Inflammatory macrophage treated with lipopolysaccharide for 4 hours (primary cell): ENCODE measurements around the gene CERS6.

Experiments used
- DNase-seq: peaks from one replicate; pipeline ENCODE4 v3.0.0-alpha.2; 2020

CERS6 gene

DNA sequence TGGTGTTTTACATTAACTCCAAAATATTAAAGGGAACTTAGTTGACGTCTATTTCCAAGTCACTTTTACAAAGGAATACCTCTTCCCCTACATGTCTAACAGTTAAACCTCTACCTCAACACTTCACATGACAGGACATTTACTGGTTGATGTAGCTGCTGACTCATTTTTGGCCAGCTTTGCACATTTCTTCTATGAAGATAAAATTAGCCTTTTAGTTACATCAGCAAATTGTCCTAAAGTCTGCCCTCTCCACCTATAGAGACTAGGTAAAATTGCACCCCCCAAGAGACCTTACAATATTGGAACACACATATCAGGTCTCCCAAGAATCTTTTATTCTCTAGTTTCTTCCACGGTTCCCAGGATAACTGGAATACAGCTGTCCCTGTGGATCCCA, 10.1 kb upstream of the CERS6 start:
- no peak for DNase-seq

DNA sequence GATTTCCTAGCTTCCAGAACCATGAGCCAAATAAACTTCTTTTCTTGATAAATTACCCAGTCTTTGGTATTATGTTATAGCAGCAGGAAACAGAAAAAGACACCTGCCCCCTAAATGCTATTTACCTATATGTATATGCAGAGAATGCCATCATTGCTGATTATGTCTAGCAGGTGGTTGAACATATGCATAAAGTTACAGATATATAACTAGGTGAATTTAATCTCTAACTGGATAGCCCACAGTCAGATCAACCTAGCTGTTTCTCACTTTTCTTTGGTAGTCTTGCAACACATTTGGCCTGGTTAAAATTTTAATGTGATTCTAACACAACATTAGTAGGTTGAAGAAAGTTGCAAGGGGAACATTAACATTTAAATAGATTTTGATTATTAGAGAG, 7.1 kb upstream of the CERS6 start:
- DNase-seq = no peak

DNA sequence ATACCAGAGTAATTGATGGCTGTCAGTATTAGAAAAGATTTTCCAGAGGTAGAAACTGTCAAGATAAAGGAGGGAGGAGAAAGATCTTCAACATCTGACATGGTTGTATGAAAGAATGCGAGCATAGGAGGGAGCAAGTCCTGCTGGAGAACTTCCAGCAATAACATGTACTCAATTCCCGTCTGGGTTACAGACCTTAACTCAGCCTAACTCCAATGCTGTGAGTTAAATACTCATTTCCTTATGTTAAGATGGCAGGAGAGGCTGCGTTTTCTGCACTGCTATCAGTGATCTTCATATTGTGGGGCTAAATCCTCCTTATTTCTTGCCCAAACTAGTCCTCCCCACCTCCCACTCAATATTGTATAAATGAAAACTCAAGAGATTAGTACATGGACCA, 6.7 kb upstream of the CERS6 start:
- DNase-seq = no peak

DNA sequence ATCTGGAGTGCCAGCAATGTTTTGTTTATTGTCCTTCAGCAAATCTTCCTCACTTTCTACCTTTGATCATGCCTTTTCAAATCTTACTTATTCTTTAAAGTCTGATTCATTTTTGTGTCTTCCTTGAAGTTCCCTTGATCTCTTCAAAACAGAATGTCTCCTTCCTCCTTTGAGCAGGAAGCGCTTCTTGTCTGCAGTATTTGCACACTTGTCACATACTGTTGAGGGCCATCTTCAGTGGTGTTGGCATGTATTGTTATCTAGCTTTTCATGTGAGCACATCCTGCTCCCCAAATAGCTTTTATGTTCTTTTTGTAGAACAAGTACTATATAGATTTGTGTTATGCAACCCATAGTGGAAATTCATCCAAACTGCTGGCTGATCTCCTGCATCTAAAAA, 5.9 kb upstream of the CERS6 start:
- DNase-seq = no peak

DNA sequence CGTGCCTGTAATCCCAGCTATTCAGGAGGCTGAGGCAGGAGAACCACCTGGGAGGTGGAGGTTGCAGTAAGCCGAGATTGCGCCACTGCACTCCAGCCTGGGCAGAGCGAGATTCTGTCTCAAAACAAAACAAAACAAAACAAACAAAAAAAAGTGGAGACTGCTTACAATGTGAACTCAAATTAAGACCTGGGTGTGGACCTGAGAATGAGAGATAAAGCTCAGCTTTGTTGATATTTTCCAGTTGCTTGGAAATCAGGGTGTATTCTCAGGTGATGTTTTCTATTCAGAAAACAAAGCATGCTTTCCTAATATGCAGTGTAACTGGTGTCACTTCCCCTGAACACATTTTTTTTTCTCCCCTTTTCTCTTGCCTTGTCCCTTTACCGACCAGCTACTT, 5.3 kb upstream of the CERS6 start:
- DNase-seq = no peak

DNA sequence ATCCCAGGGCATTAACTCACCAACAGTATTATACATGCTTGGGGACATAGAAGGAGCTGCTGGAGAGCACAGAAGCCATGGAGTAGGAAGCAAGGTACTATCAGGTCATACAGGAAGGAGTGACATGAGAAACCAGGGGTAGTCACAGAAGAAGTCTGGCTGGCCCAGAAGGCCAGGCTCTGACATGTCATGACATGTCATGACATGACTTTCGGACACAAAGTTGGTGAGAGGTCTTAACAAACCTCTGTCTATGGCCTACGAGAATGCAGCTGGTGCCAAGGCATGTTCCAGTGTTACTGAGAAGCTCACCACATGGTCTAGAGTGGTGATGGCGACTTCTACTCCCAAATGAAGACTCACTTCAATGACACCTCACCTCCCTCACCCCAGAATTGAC, 3.3 kb upstream of the CERS6 start:
- DNase-seq = no peak

DNA sequence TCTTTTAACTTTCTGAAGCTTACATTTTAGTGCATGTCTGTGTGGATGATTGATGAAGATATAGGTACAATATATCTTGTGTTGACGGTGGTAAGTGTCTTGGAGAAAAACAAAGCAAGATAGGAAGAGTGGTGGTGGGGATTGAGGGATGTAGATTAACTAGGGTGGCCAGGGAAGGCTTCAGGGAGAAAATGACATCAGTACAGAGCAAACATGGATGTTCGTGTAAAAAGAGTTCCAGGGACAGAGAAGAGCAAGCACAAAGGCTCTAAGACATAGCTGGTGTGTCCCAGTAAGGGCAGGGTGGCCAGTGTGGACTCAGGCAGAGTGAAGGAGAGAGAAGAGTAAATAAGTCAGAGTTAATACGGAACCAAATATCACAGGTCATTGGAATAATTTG, 2.7 kb upstream of the CERS6 start:
- DNase-seq = no peak

DNA sequence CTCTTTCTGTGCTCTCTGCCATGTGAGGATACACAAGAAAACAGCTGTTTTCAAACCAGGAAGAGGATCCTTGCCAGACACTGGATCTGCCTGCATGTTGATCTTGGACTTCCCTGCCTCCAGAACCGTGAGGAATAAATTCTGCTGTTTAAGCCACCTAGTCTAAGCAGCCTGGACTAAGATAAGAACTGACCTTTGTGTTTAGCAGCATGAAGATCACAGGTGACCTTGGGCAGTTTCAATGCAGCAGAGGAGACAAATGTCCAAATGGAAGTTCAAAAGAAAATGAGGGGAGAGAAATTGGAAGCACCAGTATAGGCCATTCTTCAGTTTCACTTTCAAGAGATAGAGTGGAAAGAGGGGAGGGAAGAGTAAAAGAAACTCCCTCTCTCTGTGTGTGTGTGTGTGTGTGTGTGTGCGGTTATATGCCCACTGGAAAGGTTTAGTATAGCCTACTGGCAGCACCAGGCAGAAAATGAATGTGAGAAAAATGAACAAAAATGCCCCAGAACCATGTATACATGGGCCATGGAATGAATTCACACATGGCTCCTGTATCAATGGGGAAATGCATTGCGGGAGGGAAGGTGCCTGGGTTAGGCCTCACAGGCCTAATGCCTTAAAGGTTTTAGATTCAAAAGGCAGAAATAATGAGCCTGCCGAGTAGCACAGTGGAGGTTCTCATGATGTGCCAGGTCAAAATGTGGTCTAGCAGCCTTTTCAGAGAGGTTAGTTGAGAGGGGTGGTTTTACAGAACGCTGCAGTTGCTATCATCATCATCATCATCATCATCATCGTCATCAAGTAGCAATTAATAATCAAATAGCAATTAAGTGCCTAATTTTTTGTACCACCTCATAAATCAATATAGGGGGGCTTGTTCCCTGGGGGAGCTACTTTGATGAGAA, 1.1 kb upstream of the CERS6 start:
- DNase-seq = no peak

DNA sequence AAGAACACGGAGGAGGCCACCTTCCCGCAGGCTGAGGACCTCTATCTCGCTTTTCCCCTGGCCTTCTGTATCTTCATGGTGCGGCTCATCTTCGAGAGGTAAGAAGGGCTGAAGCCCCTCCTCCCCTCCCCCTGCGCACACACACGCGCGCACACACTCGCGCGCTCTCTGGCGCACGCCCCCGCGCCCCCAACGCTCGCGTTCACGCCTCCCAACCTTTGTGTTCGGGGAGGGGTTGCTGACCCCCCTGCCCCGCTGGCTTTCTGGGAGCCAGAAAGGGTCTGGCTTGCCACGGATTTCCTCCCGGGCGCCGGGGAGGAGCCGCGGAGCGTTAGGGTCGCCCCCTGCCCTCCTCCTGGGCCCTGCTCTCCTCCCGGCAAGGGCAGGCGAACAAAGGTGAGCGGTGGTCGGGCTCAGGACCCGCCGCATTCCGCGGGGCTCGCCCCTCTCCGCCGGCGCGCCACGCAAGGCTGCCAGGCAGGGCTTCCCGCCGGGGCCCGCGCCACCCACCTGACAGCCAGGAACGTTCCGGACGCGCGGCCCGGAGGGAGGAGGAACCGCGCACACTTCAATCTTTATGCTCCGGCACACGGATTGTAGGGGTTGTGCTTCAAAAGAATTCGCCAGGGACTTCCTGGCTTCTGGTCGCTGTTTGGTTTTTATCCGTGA, 583 bp downstream of the CERS6 start:
- DNase-seq = peak; percentile 26

DNA sequence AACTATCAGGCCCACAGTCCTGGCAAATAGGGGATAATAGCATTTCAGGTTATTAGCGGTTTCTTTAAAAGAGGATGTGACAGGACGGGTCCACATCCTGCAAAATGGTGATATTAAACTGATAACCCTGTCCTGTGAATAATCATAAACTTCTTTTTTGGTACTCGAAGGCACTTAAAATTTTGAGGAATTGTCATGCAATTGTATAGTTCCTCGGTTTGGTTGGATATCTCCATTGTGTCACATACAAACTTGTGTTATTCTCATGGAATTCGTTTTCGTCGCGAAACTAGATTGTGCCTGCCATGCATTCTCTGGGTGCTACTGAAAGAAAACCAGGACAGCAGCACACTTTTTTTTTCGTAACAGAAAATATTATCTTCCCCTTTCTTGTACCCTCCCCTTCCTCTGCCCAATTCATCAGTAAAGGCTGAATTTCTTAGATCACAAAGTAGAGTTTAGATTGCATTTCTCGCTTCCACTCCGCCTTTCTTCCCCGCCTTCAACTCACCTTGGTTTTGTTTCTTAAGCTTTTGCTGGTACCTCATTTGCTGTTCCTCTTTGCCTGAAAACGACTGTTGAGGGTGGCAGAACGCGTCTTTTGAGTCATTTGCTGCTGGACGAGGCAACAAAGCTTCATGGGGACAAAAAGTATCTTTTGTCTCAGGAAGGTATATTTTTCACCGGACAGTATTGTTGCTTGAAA, 1.3 kb downstream of the CERS6 start:
- peak; percentile 33 for DNase-seq

DNA sequence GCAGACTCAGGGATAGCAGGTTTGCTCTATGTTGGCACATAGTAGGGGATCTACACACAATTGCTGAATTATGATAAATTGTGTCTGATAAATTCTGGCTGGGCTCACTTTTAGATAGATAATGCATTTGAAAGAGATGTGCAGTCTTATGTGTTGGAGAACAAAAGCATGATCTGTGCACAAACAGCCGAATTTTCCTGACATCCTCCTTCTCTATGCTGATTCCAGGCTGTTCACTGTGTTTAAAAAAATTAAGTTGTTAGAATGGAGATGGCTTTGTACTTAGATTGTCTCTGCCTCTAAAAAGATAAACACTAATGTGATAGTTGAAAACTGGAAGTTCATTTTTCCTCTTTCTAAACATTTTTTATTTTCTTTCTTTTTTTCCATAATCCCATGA, 2.1 kb downstream of the CERS6 start:
- DNase-seq = no peak

DNA sequence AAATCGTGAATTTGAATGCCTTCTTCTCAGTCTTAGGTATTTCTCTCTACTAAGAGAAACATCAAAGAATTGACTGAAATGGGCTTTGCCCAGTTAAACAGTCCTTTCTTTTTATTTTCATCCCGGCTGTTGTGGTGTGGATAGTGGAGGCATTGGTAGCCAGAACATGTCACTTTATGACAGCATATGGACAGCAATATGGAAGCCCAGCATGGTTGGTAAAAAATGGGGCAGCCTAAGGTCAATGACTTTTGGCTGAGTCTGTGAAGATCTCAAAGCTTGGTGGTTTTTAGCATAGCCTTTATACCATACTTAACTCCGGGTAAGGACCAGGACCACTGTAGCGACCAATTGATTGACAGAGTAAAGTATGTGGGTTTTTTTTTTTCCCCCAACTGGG, 3.2 kb downstream of the CERS6 start:
- no peak for DNase-seq

DNA sequence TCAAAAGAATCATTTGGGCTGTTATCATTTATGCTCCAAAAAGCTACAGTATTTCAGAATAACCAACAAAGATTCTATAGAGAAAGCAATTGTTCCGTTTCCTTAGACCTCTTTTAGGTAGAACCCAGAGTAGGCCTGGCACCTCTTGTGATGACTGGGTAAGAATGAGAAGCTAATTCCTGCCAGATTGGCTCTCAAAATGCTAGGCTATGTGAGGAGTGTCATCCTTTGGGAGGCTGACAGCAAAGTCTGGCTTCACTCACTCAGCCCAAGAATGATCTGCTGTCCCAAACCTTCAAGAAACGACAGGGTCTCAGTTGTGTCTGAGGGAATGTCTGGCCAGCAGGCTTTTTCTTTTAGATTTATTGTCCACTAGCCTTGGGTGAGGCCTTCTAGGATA, 4.5 kb downstream of the CERS6 start:
- no peak for DNase-seq

DNA sequence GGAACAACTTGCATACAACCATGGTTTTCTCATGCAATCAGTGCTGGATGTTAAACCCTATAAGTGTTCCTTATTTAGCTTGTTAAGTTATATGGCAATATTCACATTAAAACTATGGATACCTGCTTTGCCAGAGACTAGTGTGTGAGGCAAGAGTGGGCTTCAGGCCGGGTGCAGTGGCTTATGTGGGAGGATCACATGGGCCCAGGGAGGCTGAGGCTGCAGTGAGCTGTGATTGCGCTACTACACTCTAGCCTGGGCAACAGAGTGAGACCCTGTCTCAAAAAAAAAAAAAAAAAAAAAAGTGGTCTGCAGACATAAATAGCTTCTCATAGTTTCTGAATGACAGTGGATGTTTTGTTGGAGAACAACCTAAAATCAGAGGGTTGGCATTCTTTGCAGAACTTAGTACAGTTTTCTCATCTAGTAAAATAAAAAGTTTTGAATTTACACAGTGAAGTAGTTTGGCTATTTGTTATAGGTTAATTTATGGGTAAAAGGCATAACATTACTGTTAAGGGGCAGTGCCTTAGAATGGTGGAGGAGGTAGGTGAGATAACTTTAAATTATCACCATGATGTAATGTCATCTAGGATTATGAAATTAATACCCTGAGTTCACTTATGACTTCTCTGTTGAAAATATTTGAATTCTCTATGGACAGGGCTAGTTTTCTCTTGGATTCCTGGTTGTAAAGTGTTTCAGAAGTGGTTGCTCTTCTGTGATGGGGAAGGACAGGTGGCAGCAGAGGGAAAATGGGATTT, 5.3 kb downstream of the CERS6 start:
- peak; percentile 28 for DNase-seq

DNA sequence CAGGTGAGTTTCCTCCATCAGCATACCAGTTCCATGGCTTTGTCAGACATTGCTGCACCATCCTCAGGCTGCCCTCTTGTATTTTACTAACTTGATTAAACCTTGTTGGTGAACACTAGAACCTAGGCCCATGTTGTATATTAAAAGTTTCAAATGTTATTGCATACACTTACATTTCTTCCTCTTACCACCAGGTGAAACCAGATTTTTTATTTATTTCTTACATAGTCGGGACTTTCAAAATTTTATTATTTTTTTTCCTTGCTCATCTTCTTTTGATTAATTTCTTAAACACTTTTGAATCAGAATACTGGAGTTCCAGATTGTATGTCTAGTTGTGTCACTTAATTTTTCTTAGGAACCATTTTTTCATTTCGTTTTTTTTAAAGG, 5.9 kb downstream of the CERS6 start:
- no peak for DNase-seq

DNA sequence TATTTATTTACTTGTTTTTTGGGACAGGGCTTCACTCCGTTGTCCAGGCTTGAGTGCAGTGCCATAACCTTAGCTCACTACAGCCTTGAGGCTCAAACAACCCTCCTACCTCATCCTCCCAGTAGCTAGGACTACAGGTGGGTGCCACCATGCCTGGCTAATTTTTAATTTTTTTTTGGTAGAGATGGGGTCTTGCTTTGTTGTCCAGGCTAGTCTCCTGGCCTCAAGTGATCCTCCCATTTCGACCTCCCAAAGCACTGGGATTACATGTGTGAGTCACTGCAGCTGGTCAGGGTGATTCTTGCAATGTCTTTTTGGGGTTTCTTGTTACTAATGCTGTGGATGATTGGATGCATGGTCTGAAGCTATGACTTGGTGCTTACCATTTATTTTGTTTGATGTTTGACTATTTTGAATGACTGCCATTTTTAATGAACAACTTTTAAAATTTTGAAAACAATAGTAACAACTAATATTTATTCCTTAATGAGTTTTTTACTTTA, 6.5 kb downstream of the CERS6 start:
- DNase-seq = no peak

DNA sequence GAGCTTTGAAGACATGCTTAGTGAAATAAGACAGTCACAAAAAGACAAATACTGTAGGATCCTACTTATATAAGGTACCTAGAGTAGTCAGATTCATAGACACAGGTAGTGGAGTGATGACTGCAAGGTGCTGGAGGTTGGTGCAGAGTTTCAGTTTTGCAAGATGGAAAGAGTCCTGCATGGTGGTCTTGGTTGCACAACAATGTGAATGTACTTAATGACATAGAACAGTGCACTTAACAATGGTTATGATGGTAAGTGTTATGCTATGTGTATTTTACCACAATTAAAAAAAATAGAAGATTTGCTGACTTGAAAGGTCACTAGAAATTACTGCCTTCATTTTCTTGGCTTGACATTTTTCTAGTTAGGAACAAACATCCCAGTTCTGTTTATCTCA, 9.5 kb downstream of the CERS6 start:
- DNase-seq = no peak

DNA sequence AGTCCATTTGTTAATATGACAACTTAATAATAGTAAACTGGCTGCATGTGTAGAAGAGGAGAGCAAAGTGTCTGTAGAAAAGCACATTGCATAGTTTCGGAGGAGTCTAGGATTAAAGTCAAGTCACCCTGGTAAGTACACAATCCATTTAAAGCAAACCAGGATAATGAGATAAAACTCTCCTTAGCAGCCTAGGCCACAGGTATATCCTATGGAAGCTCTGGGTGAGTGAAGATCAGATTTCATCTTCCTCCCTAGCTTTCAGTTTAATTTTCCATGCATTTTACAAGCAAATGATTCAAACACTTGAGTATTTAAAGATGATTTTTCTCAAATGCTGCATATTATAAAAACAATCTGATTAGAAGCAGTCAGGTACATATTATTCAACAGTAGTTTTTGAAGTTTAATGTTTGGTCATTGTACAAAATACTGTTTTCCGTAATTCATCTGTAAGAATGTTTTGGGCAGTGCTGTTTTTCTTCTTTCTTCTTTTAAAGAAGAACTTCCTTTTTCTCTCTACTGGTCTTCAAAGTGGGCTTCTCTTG, 10.2 kb downstream of the CERS6 start:
- DNase-seq = no peak

DNA sequence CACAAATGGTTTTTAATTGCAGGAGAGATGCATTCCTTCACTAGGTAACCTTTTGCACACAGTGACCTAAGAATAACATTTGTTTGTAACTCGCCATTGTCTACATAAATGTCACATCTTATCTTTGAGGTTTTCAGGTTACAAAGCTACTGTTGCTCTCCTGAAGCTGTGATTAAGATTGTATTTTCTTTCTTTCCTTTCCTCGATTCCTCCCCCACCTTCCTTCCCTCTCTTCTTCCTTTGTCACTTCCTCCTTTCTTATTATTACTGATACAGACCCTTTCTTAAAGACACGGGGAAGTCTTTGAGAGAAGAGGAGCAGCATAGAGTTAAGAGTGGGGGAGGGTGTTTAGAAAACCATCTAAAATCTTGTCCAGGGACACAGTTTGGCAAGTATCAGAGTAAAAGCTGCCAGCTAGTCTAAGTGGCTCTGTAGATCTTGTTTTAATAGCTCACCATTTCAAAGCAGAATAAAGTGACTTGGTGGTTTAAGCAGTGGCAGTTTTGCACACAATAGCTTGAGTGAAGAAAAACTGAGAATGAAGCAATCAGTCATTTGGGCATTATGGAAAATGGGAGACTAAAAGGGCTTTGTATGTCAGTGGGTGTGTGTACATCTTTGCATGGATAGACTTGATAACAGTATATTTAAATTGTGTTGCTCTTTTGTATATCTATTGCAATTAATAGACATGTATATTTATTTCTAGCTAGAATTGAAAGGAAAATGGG, 10.9 kb downstream of the CERS6 start:
- no peak for DNase-seq

DNA sequence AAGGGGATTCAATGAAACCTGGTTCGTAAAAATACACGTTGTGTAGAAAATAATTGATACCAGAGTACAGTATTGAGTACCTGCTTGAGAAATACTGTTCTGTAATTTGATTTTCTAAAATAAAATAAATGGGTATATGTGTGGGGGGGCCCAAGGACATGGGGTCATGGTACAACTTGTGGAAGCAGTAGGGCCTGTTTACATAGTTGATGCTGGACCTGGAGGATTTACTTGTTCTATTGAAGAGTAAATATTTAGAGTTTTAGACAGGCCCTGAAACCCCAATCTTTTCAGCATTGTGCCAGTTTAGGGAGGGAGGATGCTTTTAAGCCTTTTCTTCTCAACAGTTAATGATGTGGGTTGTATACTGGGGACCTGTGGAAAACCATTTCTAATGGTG, 11.7 kb downstream of the CERS6 start:
- DNase-seq = no peak

DNA sequence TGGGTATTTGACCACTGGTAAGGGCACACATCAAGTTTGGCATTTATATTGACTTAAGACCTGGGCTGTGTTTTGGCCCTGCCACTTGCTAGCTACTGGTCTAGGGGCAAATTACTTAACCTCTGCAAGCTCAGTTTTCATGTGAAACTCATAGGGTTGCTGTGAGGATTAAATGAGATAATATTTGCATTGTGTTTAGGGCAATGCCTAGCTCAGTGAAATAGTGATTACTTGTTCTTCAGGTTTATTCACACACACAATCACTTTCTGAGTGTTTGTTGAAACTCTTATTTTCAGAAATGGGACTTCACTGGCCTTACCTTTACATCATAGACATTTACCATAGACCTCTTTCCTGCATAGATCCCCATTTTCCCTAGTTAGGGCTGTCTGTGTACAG, 12.3 kb downstream of the CERS6 start:
- no peak for DNase-seq
